GM21529 (cell line): ENCODE data around the gene BPIFB1.

Source experiments
- ATAC-seq: cut with Tn5 transposase; IDR thresholded peaks from one replicate; pipeline ENCODE4 v1.9.1; 2021; ENCODE audit not compliant: unreplicated experiment

The BPIFB1 gene

DNA sequence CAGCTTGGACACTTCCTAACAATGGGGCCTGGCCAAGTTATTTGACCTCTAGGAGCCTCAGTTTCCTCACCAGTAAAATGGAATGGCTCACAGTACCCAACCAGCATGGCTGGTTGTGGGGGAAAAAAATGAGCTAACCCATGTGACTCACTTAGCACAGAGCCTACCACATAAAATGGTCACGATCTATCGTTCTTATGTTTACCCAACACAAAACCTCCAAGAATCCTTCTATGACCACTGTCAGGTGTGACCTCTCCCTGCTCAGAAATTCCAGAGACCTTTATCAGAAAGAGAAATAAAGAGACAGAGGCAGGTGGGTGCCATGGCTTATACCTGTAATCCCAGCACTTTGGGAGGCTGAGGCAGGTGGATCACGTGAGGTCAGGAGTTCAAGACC lies 39.4 kb downstream of the BPIFB1 start:
- no peak for ATAC-seq

GRCh38 chr20:33323236-33323635 lies 40.2 kb downstream of the BPIFB1 start:
- no peak for ATAC-seq

DNA sequence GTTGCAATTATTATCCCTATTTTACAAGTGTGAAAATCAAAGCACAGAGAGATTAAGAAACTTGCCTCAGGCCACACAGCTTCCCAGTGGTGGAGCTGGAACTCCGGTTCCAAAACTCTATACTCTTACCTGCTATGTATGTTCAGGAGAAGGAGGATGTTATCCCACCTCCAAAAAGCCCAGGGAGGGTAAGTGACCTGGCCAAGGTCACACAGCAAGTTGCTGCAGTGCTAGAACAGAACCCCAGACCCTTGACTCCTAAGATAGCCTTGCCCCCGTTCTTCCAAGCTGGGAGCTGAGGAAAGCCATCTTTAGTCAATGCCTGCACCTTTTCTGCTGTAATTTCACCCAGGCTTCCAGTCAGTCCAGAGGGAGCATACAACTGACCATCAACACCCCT lies 42.3 kb downstream of the BPIFB1 start:
- ATAC-seq, result no peak

DNA sequence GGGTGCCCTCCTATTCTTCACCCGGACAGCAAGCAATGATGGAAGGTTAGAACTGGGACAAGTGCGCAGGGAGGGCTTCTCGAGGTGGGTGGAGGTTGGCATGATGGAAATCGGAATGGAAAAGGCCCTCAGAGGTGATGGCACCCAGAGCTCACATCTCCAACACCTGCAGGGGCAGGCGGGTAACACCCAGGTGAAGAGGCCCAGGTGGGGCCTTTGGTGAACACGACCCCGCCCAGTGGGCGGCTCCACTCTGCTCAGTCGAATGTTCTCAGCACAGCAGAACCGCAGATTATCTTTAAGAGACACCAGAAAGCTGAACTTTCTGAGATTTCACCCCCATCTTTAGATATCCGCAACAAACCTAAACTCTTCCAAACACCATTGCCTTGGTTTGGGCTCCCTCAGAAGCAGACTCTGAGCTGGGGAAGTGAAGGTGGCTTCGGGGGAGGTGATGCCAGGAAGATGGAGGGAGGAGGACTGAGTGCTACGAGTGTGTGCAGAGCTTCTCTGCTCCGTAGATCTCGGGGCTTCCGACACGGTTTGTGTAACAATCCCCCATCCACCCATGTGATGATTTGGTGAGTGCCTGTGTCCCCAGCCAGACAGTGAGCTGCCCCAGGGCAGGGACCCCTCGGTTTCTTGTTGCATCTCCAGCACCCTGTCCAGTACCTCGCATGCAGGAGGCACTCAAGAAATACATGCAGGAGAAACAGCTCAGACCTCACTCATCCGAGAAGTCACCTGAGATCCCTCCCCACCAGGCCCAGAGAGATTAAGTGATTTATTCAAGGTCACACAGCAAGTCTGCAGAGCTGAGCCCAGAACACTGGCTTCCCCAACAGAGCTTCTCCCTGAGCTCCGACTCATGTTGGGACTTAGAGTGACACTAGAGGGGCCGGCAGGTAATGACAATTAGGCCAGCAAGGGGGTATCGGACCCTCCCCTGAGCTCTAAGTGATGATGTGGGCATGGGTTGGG lies 45.4 kb downstream of the BPIFB1 start:
- no peak for ATAC-seq

- ATAC-seq, result no peak
Observed at GRCh38 chr20:33332905-33333456, 50.0 kb downstream of the BPIFB1 start.

DNA sequence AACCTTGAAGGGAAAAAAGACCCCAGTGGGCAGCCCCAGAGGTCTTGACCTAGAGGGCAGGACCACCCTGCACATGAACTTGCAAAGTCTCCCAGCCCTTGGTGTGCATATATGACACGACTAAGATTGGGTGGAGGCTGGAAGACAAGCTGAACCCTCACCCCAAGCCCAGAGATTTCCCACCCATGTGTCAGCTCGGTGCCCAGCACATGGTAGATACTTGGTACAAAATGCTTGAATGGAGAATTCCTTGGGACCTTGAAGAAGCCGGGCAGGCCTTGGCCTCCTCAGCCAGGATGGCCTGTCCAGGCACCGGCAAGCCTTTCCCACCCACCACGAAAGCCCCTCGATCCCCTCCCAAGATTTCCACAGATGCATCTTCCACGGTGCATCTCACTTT lies 50.6 kb downstream of the BPIFB1 start:
- ATAC-seq, result no peak

DNA sequence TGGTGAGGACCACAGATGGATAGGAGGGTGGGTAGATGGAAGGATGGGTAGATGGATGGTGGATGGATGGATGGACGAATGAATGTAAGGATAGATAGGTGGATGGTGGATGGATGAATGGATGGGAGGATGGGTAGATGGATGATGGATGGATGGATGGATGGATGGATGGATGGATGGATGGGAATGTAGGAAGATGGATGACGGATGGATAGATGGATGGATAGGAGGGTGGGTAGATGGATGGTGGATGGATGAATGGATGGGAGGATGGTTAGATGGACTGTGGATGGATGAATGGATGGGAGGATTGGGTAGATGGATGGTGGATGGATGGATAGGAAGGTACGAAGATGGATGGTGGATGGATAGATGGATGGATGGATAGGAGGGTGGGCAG lies 51.1 kb downstream of the BPIFB1 start:
- no peak for ATAC-seq

DNA sequence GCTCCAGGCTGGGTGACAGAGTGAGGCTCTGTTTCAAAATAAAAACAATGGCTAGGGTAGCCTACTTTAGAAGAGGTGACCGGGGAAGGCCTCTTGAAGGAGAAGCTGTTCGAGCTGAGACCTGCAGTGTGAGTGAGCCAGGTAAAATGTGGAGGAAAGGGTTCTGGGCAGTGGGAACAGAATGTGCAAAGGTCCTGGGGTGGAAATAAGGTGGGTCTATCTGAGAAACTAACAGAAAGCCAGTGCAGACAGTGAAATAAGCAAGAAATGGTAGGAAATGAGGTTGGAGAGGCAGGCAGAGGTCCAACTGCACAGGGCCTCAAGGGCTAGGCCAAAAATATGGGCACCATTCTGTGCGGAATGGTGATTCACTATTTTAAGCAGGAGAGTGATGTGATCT lies 53.4 kb downstream of the BPIFB1 start:
- ATAC-seq, result no peak

DNA sequence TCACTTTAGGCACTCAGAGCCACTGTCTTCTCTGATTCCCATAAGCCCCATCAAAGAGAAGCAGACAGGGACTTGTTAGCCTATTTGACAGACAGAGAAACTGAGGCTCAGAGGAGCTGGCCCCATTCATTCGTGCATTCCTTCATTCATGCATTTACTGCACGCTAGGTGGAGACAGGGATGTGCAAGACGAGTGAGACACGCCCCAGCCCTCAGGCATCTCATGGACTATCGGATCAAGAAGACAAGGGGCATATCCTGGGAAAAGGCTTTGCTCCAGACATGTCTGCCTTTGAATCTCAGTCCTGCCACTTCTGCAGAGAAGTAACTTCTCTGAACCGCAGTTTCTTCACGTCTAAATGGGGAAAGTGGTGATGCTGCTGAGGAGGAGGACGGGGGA lies 54.1 kb downstream of the BPIFB1 start:
- ATAC-seq, result peak; percentile 10

GRCh38 chr20:33337531-33338165 lies 54.6 kb downstream of the BPIFB1 start:
- peak; percentile 62 for ATAC-seq

DNA sequence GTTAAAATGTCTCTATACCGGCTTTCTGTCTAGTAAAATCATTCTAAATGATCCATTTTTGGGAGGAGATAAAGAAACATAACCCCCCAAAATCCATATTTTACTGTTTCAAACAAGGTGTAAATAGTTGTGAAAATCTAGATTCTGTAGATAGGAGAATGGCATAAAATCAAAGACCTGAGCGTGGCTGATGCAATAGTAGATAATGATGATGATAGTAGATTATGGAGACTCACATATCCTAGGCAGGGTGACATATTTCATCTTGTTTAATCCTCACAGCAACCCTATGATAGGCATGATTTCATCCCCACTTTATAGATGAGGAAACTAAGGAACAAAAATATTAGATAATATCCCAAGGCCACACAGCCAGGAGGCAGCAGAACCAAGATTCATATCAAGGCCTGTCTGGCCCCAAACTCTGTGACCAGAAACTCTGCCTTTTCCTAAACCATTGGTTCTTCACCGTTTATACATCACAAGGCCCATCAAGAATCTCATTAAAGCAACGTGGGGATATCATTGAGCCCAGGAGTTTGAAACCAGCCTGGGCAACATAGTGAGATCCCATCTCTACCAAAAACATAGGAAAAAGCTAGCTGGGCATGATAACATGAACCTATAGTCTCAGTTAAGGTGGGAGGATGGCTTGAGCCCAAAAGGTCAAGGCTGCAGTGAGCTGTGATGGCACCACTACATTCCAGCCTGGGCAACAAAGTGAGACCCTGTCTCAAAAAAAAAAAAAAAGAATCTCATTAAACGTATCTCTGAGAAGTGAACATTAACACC lies 55.6 kb downstream of the BPIFB1 start:
- ATAC-seq, result no peak

- ATAC-seq, result no peak
Observed at GRCh38 chr20:33339515-33340058, 56.6 kb downstream of the BPIFB1 start.

GRCh38 chr20:33343521-33343920 lies 60.5 kb downstream of the BPIFB1 start:
- ATAC-seq, result no peak

- ATAC-seq, result no peak
Observed at GRCh38 chr20:33345342-33345741, 62.3 kb downstream of the BPIFB1 start.

DNA sequence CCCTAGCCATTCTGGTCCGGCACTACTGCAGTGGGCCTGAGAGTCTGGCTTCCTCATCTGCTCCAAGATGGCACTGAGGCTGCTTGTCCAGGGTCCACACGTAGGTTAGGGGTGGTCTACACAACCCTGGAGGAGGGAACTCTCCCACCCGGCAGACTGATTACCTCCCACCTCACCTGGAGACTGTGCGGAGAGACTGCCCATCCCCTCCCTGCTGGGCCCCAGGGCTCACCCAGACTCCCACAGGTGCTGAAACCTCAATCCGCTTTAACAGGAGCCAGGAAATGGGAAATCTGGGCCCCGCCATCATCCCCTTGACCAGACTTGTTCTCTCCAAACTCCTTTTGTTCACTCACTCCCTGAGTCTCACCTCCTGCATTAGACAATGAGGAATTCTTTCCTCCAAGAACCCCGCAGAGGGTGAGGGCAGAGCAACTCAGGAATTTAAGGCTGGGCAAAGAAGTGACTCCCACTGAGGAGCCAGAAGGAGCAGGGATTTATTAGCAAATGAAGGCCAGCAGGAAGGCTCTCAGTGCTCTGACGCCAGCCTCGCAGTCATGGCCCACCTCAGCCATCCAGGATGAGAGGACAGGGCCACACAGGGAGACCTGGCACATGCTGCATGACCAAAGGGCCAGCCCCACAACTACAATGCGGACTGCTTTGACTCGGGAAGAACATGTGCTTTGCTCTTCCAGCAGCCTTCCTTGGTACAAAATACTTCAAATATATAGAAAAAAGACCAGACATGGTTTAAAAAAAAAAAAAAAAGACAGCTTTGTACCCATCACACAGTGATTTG lies 65.3 kb downstream of the BPIFB1 start:
- no peak for ATAC-seq

DNA sequence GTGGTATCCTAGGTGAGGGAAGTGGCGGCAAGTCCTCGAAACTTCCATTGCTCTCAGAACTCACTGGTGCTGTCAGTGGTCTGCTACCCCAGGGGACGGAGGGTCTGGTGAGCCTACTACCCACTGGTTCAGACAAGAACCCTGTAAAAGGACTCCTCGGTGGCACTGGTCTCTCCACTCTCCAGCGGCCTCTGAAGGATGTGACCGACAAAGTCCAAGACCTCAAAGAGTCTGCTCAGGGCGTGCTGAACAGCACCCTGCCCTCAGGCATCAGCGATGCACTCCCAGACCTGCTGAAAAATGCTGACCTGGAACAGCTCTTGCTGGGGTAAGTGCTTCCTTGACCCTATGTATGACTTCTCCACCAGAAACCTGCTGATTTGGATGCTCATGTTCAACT lies 66.5 kb downstream of the BPIFB1 start:
- no peak for ATAC-seq

- no peak for ATAC-seq
Observed at GRCh38 chr20:33351696-33352095, 68.7 kb downstream of the BPIFB1 start.

- ATAC-seq, result no peak
Observed at GRCh38 chr20:33352258-33353012, 69.4 kb downstream of the BPIFB1 start.

- ATAC-seq, result no peak
Observed at GRCh38 chr20:33353013-33353402, 70.0 kb downstream of the BPIFB1 start.
